ENCODE measurements around the gene DISC1. TPM values are rescaled to one million over a fixed set of nuclear protein-coding genes. Genes with fewer than 3 reads are reported as not detected.

The DISC1 gene
- total RNA-seq, 3 donors from 2014 or later: 0.50 to 1.1 (median 0.57) TPM

DNA sequence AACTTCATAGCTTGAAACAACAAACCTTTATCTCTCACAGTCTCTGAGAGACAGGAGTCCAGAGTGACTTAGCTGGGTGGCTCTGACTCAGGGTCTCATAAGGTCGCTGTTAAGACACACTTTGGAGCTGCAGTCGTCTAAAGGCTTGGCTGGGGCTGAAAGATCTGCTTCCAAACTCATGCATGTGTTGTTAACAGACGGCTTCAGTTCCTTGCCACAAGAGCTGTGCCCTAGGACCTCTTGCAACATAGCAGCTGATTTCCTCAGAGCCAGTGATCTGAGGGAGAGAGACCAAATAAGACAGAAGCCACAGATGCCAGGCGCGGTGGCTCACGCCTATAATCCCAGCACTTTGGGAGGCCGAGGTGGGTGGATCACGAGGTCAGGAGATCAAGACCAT, 176.8 kb downstream of the DISC1 start:
- Mint-ChIP-seq H3K36me3 (ENCODE audit: insufficient read depth) (peaks cover 19% of the 10 kb centered on the region), H3K9me3 (peaks cover 4% of the 10 kb centered on the region), H3K27me3 (ENCODE audit: low read depth) (no peaks in the 10 kb centered on the region), H3K4me3 (no peak overlapping the region), H3K4me1 (ENCODE audit: low read depth) (no peaks in the 10 kb centered on the region)
- DNase-seq (no peak), ATAC-seq (no peak)

- H3K36me3 Mint-ChIP-seq (ENCODE audit: insufficient read depth): peaks cover 22% of the 10 kb centered on the region
- DNase-seq: no peak
- no peaks in the 10 kb centered on the region for H3K27me3 Mint-ChIP-seq (ENCODE audit: low read depth)
- no peaks in the 10 kb centered on the region for H3K9me3 Mint-ChIP-seq
- H3K4me1 Mint-ChIP-seq (ENCODE audit: low read depth): no peaks in the 10 kb centered on the region
- H3K4me3 Mint-ChIP-seq: no peak overlapping the region
- peak in 1 of 2 donors; percentile 57 for ATAC-seq
Observed at GRCh38 chr1:231806623-231807495, 180.3 kb downstream of the DISC1 start.

DNA sequence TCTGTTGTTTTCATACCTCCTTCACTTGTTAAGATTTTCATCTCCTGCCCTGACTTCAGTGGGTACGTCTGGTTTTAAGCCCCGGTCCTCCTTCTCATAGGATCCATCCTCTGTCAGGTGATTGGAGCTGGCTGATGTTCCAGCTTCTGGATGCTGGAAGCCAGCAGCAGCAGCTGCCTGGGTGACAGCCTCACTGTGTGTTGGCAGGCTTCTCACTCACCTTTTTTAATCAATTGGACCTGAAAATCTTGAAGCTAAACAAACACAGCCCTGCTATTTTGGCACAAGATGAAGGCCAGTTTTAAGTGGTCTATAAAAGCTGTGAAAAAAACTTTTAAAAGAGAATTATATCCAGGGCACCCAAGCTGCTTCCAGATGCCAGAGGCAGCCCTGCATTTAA, 181.0 kb downstream of the DISC1 start:
- Mint-ChIP-seq H3K4me3 (no peak overlapping the region), H3K36me3 (ENCODE audit: insufficient read depth) (peaks cover 17% of the 10 kb centered on the region), H3K9me3 (no peaks in the 10 kb centered on the region), H3K27me3 (ENCODE audit: low read depth) (no peaks in the 10 kb centered on the region), H3K4me1 (ENCODE audit: low read depth) (no peaks in the 10 kb centered on the region)
- no peak for ATAC-seq
- DNase-seq: no peak

- Mint-ChIP-seq H3K4me1 (ENCODE audit: low read depth) (no peaks in the 10 kb centered on the region), H3K4me3 (no peak overlapping the region), H3K36me3 (ENCODE audit: insufficient read depth) (peaks cover 18% of the 10 kb centered on the region), H3K9me3 (no peaks in the 10 kb centered on the region), H3K27me3 (ENCODE audit: low read depth) (no peaks in the 10 kb centered on the region)
- no peak for DNase-seq
- no peak for ATAC-seq
Observed at GRCh38 chr1:231808116-231808515, 181.5 kb downstream of the DISC1 start.

DNA sequence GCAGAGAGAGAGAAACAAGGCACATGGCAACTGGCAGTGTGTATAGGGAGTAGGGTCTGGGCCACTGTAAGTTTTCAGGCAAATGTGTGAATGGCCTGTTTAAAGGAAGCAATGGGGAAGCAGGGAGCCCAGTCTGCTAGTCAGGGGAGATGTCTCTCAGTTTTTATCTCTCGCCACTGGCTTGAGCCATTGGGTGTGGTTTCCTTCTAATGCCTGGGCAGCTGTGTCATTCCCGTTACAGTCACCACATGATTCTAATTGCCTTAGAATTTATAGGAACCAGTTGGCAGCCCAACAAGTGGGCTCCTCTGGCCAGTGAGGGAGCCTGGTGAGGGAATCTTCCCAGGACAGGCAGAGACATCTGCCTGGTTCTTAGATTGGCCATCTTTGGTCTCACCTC, 182.4 kb downstream of the DISC1 start:
- Mint-ChIP-seq H3K9me3 (no peaks in the 10 kb centered on the region), H3K4me1 (ENCODE audit: low read depth) (no peaks in the 10 kb centered on the region), H3K4me3 (no peak overlapping the region), H3K36me3 (ENCODE audit: insufficient read depth) (peaks cover 22% of the 10 kb centered on the region), H3K27me3 (ENCODE audit: low read depth) (no peaks in the 10 kb centered on the region)
- no peak for ATAC-seq
- DNase-seq: no peak

DNA sequence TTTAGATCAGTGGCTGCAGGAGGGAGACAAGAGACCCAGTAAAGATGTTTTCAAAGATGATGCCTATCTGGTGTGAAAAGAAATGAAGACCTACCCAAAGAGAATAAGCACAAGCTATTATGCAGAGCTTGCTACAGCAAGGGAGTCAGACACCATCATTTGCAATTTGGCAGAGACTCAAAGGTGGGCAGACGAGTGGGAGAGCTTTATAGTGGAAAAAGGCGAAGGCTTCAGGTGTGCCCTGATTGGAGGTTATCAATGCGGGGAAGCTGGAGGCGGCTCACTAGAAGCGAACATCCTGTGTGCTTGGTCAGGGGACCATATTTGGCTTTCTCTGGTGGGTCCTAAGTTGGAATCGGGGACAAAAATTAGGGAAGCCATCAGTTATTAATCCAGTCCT, 183.8 kb downstream of the DISC1 start:
- ATAC-seq (no peak), DNase-seq (no peak)
- no peak overlapping the region for H3K4me3 Mint-ChIP-seq
- no peaks in the 10 kb centered on the region for H3K27me3 Mint-ChIP-seq (ENCODE audit: low read depth)
- no peaks in the 10 kb centered on the region for H3K4me1 Mint-ChIP-seq (ENCODE audit: low read depth)
- peaks cover 22% of the 10 kb centered on the region for H3K36me3 Mint-ChIP-seq (ENCODE audit: insufficient read depth)
- no peaks in the 10 kb centered on the region for H3K9me3 Mint-ChIP-seq

GRCh38 chr1:231814021-231814420, 187.4 kb downstream of the DISC1 start:
- ATAC-seq (no peak), DNase-seq (no peak)
- Mint-ChIP-seq H3K27me3 (ENCODE audit: low read depth) (no peaks in the 10 kb centered on the region), H3K36me3 (ENCODE audit: insufficient read depth) (peaks cover 38% of the 10 kb centered on the region), H3K9me3 (no peaks in the 10 kb centered on the region), H3K4me3 (no peak overlapping the region), H3K4me1 (ENCODE audit: low read depth) (no peaks in the 10 kb centered on the region)

- ATAC-seq (no peak), DNase-seq (no peak)
- Mint-ChIP-seq H3K36me3 (ENCODE audit: insufficient read depth) (peaks cover 38% of the 10 kb centered on the region), H3K27me3 (ENCODE audit: low read depth) (no peaks in the 10 kb centered on the region), H3K4me3 (no peak overlapping the region), H3K9me3 (no peaks in the 10 kb centered on the region), H3K4me1 (ENCODE audit: low read depth) (no peaks in the 10 kb centered on the region)
Observed at GRCh38 chr1:231814521-231814920, 187.9 kb downstream of the DISC1 start.

DNA sequence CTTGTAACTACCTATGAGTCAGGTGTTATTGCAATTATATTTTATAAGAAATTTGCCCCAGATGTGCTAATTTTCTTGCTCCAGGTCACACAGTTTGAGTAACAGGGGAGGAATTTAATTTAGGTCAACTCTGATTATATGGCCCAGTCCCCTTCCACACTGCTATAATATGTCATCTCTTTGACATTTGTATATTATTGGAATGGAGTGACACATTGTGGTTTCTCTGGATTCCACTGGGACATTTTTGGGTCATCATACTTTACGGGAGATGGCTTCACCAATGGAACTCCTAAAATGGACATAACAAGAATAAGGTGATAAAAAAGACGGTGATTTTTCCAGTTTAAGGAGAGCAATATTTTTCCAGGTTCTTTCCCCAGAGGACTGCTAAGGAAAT, 191.2 kb downstream of the DISC1 start:
- Mint-ChIP-seq H3K9me3 (no peaks in the 10 kb centered on the region), H3K4me3 (no peak overlapping the region), H3K4me1 (ENCODE audit: low read depth) (no peaks in the 10 kb centered on the region), H3K27me3 (ENCODE audit: low read depth) (no peaks in the 10 kb centered on the region), H3K36me3 (ENCODE audit: insufficient read depth) (peaks cover 36% of the 10 kb centered on the region)
- DNase-seq: no peak
- ATAC-seq: no peak

GRCh38 chr1:231818337-231818736, 191.7 kb downstream of the DISC1 start:
- no peak for ATAC-seq
- no peaks in the 10 kb centered on the region for H3K4me1 Mint-ChIP-seq (ENCODE audit: low read depth)
- no peak for DNase-seq
- no peaks in the 10 kb centered on the region for H3K27me3 Mint-ChIP-seq (ENCODE audit: low read depth)
- no peak overlapping the region for H3K4me3 Mint-ChIP-seq
- peaks cover 36% of the 10 kb centered on the region for H3K36me3 Mint-ChIP-seq (ENCODE audit: insufficient read depth)
- no peaks in the 10 kb centered on the region for H3K9me3 Mint-ChIP-seq

GRCh38 chr1:231821281-231821680, 194.7 kb downstream of the DISC1 start:
- Mint-ChIP-seq H3K4me1 (ENCODE audit: low read depth) (no peaks in the 10 kb centered on the region), H3K36me3 (ENCODE audit: insufficient read depth) (peaks cover 40% of the 10 kb centered on the region)

DNA sequence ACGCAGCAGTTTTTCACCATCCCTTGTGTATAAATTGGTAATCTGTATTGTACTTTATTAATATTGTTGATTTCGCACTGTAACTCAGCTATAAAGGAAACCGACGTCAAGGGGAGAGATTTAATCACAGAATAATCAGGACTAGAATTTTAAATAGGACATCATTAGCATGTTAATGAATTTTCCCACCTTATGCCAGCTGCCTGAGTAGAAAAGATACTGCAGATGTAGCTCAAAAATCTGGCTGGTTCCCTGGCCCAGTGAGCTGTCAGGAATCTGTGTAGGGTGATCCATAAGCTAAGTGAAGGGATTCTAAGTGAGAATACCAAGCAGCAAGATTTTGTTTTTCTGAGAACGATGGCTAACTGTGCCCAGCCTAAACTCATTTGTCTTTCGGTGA, 195.5 kb downstream of the DISC1 start:
- Mint-ChIP-seq H3K4me3 (no peak overlapping the region), H3K36me3 (ENCODE audit: insufficient read depth) (peaks cover 40% of the 10 kb centered on the region), H3K27me3 (ENCODE audit: low read depth) (no peaks in the 10 kb centered on the region), H3K4me1 (ENCODE audit: low read depth) (no peaks in the 10 kb centered on the region), H3K9me3 (no peaks in the 10 kb centered on the region)
- ATAC-seq: no peak
- DNase-seq: no peak

More at GRCh38 chr1:231821281-231821680, 194.7 kb downstream of the DISC1 start:
- no peak for ATAC-seq
- Mint-ChIP-seq H3K27me3 (ENCODE audit: low read depth) (no peaks in the 10 kb centered on the region), H3K4me3 (no peak overlapping the region), H3K9me3 (no peaks in the 10 kb centered on the region)
- DNase-seq: no peak

GRCh38 chr1:231826566-231826965, 200.0 kb downstream of the DISC1 start:
- Mint-ChIP-seq H3K4me1 (ENCODE audit: low read depth) (no peaks in the 10 kb centered on the region), H3K9me3 (no peaks in the 10 kb centered on the region), H3K4me3 (no peak overlapping the region), H3K27me3 (ENCODE audit: low read depth) (no peaks in the 10 kb centered on the region), H3K36me3 (ENCODE audit: insufficient read depth) (peaks cover 27% of the 10 kb centered on the region)
- DNase-seq: no peak
- ATAC-seq: no peak

DNA sequence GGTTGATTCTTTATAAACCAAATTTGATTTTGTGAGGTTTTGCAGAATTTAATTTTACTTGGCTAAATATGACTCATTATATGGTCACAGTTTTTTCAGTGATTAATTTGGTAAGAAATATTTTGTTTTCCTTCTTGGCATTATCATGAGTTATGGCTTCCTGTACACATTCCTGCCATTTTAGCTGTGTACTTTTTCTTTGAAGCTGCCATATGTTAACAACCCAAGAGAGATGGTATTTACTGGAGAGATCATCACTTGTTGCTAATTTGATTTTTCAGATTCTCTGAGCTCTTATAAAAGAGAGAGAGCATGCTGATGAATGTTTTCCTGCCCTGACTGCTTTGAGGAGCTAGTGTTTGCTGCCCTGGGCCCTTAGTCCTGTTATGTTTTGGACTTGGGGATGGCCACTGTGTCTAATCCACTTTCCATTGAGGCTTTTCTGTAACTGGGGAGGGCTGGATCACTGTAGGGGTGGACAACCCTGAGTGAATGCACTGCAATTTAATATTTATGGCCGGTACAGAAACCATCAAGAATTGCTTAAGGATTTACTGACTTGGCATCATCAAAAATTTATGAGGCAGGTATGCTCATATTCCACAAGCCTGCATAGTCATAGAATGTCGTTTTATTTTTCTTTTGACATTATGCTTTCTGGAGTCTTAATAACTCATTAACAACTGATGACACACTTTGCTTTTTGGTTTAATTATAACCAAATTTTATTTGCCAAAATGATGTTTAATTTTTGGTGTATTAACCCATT, 200.9 kb downstream of the DISC1 start:
- no peaks in the 10 kb centered on the region for H3K4me1 Mint-ChIP-seq (ENCODE audit: low read depth)
- H3K27me3 Mint-ChIP-seq (ENCODE audit: low read depth): no peaks in the 10 kb centered on the region
- H3K4me3 Mint-ChIP-seq: no peak overlapping the region
- ATAC-seq (no peak), DNase-seq (no peak)
- no peaks in the 10 kb centered on the region for H3K9me3 Mint-ChIP-seq
- peaks cover 23% of the 10 kb centered on the region for H3K36me3 Mint-ChIP-seq (ENCODE audit: insufficient read depth)

Data from activated T-cell treated with anti-CD3 and anti-CD28 coated beads, Interleukin-2, amount 50 U/mL, for 4 hours (primary cell).